ENCODE results near the gene NMD3.

- no peak for TF ChIP-seq POLR2A (IDR thresholded peaks at IDR 0.05)
- TF ChIP-seq, protein P1, sequence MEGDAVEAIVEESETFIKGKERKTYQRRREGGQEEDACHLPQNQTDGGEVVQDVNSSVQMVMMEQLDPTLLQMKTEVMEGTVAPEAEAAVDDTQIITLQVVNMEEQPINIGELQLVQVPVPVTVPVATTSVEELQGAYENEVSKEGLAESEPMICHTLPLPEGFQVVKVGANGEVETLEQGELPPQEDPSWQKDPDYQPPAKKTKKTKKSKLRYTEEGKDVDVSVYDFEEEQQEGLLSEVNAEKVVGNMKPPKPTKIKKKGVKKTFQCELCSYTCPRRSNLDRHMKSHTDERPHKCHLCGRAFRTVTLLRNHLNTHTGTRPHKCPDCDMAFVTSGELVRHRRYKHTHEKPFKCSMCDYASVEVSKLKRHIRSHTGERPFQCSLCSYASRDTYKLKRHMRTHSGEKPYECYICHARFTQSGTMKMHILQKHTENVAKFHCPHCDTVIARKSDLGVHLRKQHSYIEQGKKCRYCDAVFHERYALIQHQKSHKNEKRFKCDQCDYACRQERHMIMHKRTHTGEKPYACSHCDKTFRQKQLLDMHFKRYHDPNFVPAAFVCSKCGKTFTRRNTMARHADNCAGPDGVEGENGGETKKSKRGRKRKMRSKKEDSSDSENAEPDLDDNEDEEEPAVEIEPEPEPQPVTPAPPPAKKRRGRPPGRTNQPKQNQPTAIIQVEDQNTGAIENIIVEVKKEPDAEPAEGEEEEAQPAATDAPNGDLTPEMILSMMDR (IDR thresholded peaks at IDR 0.05): no peak
These were observed 70.2 kb downstream of the NMD3 start for GRCh38 chr3:161291191-161291901.

All from adrenal gland (tissue), 5 donors.